Sigmoid colon (tissue), 7 donors: ENCODE results near the gene AGPAT2. TPM values are rescaled to one million over a fixed set of nuclear protein-coding genes. Genes with fewer than 3 reads are reported as not detected.

ENCODE experiments used
- DNase-seq: peaks from one replicate; pipeline ENCODE4 v3.0.0-alpha.2; 2019
- H3K27ac ChIP-seq, 4 donors: fragments of 200-600 bp; sonication (generic); one replicate each; pipeline ENCODE4 v1.5.1; 2016 to 2019; ENCODE audit warnings: mild to moderate bottlenecking in 1 of 4
- H3K27me3 ChIP-seq, 3 donors: fragments of 200-600 bp; sonication (generic); one replicate each; pipeline ENCODE4 v1.5.1; 2019; ENCODE audit warnings: mild to moderate bottlenecking in 1 of 3
- H3K36me3 ChIP-seq, 4 donors: fragments of 200-600 bp; sonication (generic); one replicate each; pipeline ENCODE4 v1.5.1; 2016 to 2019
- H3K4me1 ChIP-seq, 4 donors: fragments of 200-600 bp; sonication (generic); one replicate each; pipeline ENCODE4 v1.5.1; 2017 to 2019
- H3K4me3 ChIP-seq, 4 donors: fragments of 200-600 bp; sonication (generic); one replicate each; pipeline ENCODE4 v1.5.1; 2017 to 2019; ENCODE audit warnings: mild to moderate bottlenecking in 2 of 4, moderate library complexity in 1 of 4
- H3K9me3 ChIP-seq, 4 donors: fragments of 200-600 bp in 3 of 4; sonication (generic) in 3 of 4; one replicate each; pipeline versions ENCODE4 v1.5.1 to v1.6.1; 2013 to 2019
- CTCF ChIP-seq, 4 experiments: fragments of 450-650 bp in 3 of 4; fragments of 200-600 bp in 1 of 4; IDR thresholded peaks; one replicate each; pipeline ENCODE4 v1.5.1; 2016 to 2019; ENCODE audit warnings: antibody characterized with exemption in 4 of 4, mild to moderate bottlenecking in 3 of 4, moderate library complexity in 2 of 4
- EP300 ChIP-seq, 4 donors: sonication (generic); formaldehyde crosslinking; IDR thresholded peaks; one replicate each; pipeline ENCODE4 v1.6.1; 2017; ENCODE audit warnings: antibody characterized with exemption in 4 of 4
- POLR2A ChIP-seq, 2 donors: fragments of 450-650 bp; IDR thresholded peaks; one replicate each; pipeline ENCODE4 v1.6.1; 2016; ENCODE audit warnings: antibody characterized with exemption in 2 of 2, mild to moderate bottlenecking in 2 of 2, moderate library complexity in 2 of 2
- POLR2AphosphoS5 ChIP-seq, 4 donors: sonication (generic); formaldehyde crosslinking; IDR thresholded peaks; one replicate each; pipeline ENCODE4 v1.6.1; 2017; ENCODE audit warnings: antibody characterized with exemption in 4 of 4
- WGBS, 2 donors: extraction: QIAGEN DNeasy Blood & Tissue Kit; methylation state at CpG; one replicate each; pipeline ENCODE4 v1.1.7; 2013; 5-methylcytosine and 5-hydroxymethylcytosine counted together
- intact Hi-C: fragments of 100-400 bp; cut with DNase I; formaldehyde crosslinking; loops from one replicate; pipeline ENCODE4 v1.15.1; 2023
- polyA plus RNA-seq, 3 donors: library from polyadenylated mRNA; stranded (reverse); fragments of 200-250 nt; gene quantifications; one replicate each; pipeline ENCODE4 v1.2.3, GENCODE V29; 2013
- total RNA-seq, 4 donors: library from RNA; depleted of rRNA; stranded (reverse); fragments of >200 nt; gene quantifications; one replicate each; pipeline ENCODE4 v1.1.0, GENCODE V29; 2016
- donor health status: healthy with polysubstance abuse.
- donor health status: Bipolar disorder and iron deficiency.
- donor health status: healthy.

AGPAT2 gene
- total and polyA plus RNA-seq, 7 donors = 28.0 to 345 (median 62.4) TPM

- H3K4me3 ChIP-seq = no peak overlapping the region
- H3K9me3 ChIP-seq = no peaks in the 10 kb centered on the region
- WGBS, 2 donors = 30 to 70% methylated on average over 20 of the region's 20 CpGs
- H3K27ac ChIP-seq = peak overlapping the region in 2 of 4 donors; percentile 32 to 74
- peaks cover 0 to 3% (median 3%) of the 10 kb centered on the region in 3 donors for H3K27me3 ChIP-seq
- intact Hi-C loops = no loop called here
- TF ChIP-seq POLR2AphosphoS5 (IDR thresholded peaks at IDR 0.05) = no peak
- TF ChIP-seq CTCF (IDR thresholded peaks at IDR 0.05) = no peak
- TF ChIP-seq EP300 (IDR thresholded peaks at IDR 0.05) = no peak
- TF ChIP-seq POLR2A (IDR thresholded peaks at IDR 0.05) = no peak
- H3K4me1 ChIP-seq = peaks cover 0 to 46% (median 29%) of the 10 kb centered on the region in 4 donors
- peaks cover 9 to 23% (median 16%) of the 10 kb centered on the region in 4 donors for H3K36me3 ChIP-seq
- no peak for DNase-seq
Measured at GRCh38 chr9:136718345-136719194, 31.3 kb upstream of the AGPAT2 start.

GRCh38 chr9:136717399-136717798 lies 30.1 kb upstream of the AGPAT2 start:
- WGBS, 2 donors = 52 to 84% methylated on average over 16 of the region's 16 CpGs
- no peak overlapping the region for H3K4me3 ChIP-seq
- peaks cover 0 to 12% (median 6%) of the 10 kb centered on the region in 4 donors for H3K36me3 ChIP-seq
- H3K4me1 ChIP-seq = peaks cover 0 to 48% (median 37%) of the 10 kb centered on the region in 4 donors
- no peaks in the 10 kb centered on the region for H3K9me3 ChIP-seq
- intact Hi-C loops = no loop called here
- H3K27ac ChIP-seq = no peak overlapping the region
- TF ChIP-seq POLR2A (IDR thresholded peaks at IDR 0.05) (no peak), CTCF (IDR thresholded peaks at IDR 0.05) (no peak), POLR2AphosphoS5 (IDR thresholded peaks at IDR 0.05) (no peak), EP300 (IDR thresholded peaks at IDR 0.05) (no peak)
- H3K27me3 ChIP-seq = peaks cover 0 to 13% (median 13%) of the 10 kb centered on the region in 3 donors
- DNase-seq = no peak

- H3K27ac ChIP-seq = peak overlapping the region; percentile 3 to 62 (median 28)
- TF ChIP-seq CTCF (IDR thresholded peaks at IDR 0.05) = no peak
- no peak for TF ChIP-seq POLR2A (IDR thresholded peaks at IDR 0.05)
- no peak for TF ChIP-seq EP300 (IDR thresholded peaks at IDR 0.05)
- TF ChIP-seq POLR2AphosphoS5 (IDR thresholded peaks at IDR 0.05) = no peak
- H3K9me3 ChIP-seq = no peaks in the 10 kb centered on the region
- no peaks in the 10 kb centered on the region for H3K36me3 ChIP-seq
- intact Hi-C loops = no loop called here
- peaks cover 0 to 20% (median 20%) of the 10 kb centered on the region in 3 donors for H3K27me3 ChIP-seq
- WGBS, 2 donors = 24 to 52% methylated on average over 8 of the region's 8 CpGs
- DNase-seq = no peak
- no peak overlapping the region for H3K4me3 ChIP-seq
- peaks cover 0 to 32% (median 26%) of the 10 kb centered on the region in 4 donors for H3K4me1 ChIP-seq
Measured at GRCh38 chr9:136714893-136715274, 27.6 kb upstream of the AGPAT2 start.

GRCh38 chr9:136714096-136714892 lies 27.0 kb upstream of the AGPAT2 start:
- no peak for DNase-seq
- Histone ChIP-seq H3K36me3 (no peaks in the 10 kb centered on the region), H3K9me3 (no peaks in the 10 kb centered on the region), H3K4me3 (no peak overlapping the region), H3K27me3 (peaks cover 0 to 20% (median 20%) of the 10 kb centered on the region in 3 donors), H3K27ac (peak overlapping the region; percentile 66 to 76 (median 74)), H3K4me1 (peaks cover 0 to 26% (median 22%) of the 10 kb centered on the region in 4 donors)
- intact Hi-C loops = no loop called here
- TF ChIP-seq EP300 (IDR thresholded peaks at IDR 0.05) = no peak
- TF ChIP-seq POLR2A (IDR thresholded peaks at IDR 0.05) = no peak
- TF ChIP-seq POLR2AphosphoS5 (IDR thresholded peaks at IDR 0.05) = peak in 1 of 4 donors; percentile 40
- TF ChIP-seq CTCF (IDR thresholded peaks at IDR 0.05) = no peak
- WGBS, 2 donors = 54 to 56% methylated on average over 17 of the region's 17 CpGs
